ENCODE results near the gene NGF.

The NGF gene

DNA sequence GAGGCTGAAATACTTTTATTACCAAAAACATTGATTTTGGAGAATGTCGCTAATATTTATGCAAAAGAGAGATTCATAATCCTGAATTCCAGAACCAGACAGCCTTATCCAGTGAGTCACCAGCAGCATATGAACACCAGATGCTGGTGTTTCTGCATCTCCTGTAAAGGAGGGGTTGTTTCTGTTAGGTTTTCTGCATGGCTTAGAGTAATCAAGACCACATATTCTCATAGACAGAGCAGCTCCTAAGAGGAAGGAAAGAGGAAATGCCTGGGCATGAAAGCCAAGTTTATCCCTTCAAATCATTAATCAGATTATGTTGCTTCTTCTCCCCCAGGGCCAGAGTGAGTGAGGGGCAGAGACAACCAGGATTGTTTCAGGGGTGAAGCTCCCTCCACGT lies 86.2 kb downstream of the NGF start:
- Histone ChIP-seq H3K27ac (ENCODE audit: low read depth, low read length) (no peak overlapping the region), H4K8ac (ENCODE audit: low read depth, low read length) (no peak overlapping the region), H2BK15ac (replicated peaks; ENCODE audit: low read depth) (no peak overlapping the region), H3K18ac (ENCODE audit: low read length) (no peak overlapping the region), H2AK5ac (ENCODE audit: low read length) (no peak overlapping the region), H3K27me3 (ENCODE audit: insufficient read depth, low read length, poor library complexity) (no peaks in the 10 kb centered on the region), H3K36me3 (ENCODE audit: control insufficient read depth, insufficient read depth, low read length) (no peaks in the 10 kb centered on the region), H4K5ac (ENCODE audit: low read length) (no peak overlapping the region), H3K9ac (ENCODE audit: low read length) (no peak overlapping the region), H3K56ac (ENCODE audit: low read length) (no peak overlapping the region), H2BK120ac (ENCODE audit: low read depth, low read length) (no peak overlapping the region), H3K4me3 (ENCODE audit: low read length) (no peak overlapping the region), H3K79me1 (ENCODE audit: low read length) (no peaks in the 10 kb centered on the region), H3K23ac (ENCODE audit: low read length) (no peak overlapping the region), H3K4ac (ENCODE audit: low read depth, low read length) (no peak overlapping the region), H3K79me2 (ENCODE audit: control insufficient read depth, insufficient read depth, low read length) (no peaks in the 10 kb centered on the region), H3K4me1 (ENCODE audit: control insufficient read depth, low read depth, low read length) (no peaks in the 10 kb centered on the region), H2BK5ac (ENCODE audit: low read length) (no peak overlapping the region), H3K4me2 (ENCODE audit: low read length) (no peak overlapping the region)
- WGBS (ENCODE audit: extremely low coverage, insufficient coverage, low lambda C conversion rate) = no CpG with 5 or more reads among the region's 2 CpGs
- no peak for DNase-seq

DNA sequence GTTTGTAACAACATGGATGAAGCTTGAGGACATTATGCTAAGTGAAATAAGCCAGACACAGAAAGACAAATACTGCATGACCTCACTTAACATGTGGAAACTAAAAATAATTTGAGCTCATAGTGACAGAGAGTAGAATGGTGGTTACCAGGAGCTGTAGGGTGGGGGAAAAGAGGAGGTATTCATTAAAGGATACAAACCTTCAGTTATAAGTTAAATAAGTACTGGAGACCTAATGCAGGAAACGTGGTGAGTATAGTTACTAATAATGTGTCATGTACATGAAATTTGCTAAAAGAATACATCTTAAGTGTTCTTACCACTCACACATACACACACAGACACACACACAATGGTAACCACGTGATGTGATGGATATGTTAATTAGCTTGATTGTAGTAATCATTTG lies 86.7 kb downstream of the NGF start:
- WGBS (ENCODE audit: extremely low coverage, insufficient coverage, low lambda C conversion rate) = no CpG with 5 or more reads among the region's 2 CpGs
- Histone ChIP-seq H3K27ac (ENCODE audit: low read depth, low read length) (no peak overlapping the region), H3K9ac (ENCODE audit: low read length) (no peak overlapping the region)

DNA sequence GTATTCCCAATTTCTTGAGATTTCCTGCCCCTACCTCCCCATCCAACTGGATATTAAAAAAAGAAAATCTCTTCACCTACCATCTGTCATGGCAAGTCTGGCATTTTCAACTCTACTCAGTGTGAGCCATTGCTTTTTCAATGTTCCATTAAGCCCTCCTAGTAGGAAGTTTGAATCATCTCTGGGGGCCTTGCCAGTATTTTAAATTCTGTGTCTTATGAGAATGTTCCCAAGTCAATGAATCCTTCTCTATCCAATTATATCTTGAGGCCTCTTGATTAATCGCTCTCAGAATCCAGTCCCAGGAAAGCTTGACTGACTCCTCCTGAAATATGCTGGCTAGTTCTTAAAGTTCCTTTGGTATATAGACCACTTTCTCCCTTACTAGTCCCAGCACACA lies 91.5 kb downstream of the NGF start:
- no peak overlapping the region for H3K56ac ChIP-seq (ENCODE audit: low read length)
- no peak overlapping the region for H4K8ac ChIP-seq (ENCODE audit: low read depth, low read length)
- H3K4me1 ChIP-seq (ENCODE audit: control insufficient read depth, low read depth, low read length) = no peaks in the 10 kb centered on the region
- no peak for DNase-seq
- no peak overlapping the region for H2BK120ac ChIP-seq (ENCODE audit: low read depth, low read length)
- no CpG with 5 or more reads among the region's 1 CpG for WGBS (ENCODE audit: extremely low coverage, insufficient coverage, low lambda C conversion rate)
- H4K5ac ChIP-seq (ENCODE audit: low read length) = no peak overlapping the region
- no peaks in the 10 kb centered on the region for H3K79me1 ChIP-seq (ENCODE audit: low read length)
- no peak overlapping the region for H3K9ac ChIP-seq (ENCODE audit: low read length)
- no peak overlapping the region for H3K4ac ChIP-seq (ENCODE audit: low read depth, low read length)
- H3K27ac ChIP-seq (ENCODE audit: low read depth, low read length) = no peak overlapping the region
- H3K27me3 ChIP-seq (ENCODE audit: insufficient read depth, low read length, poor library complexity) = no peaks in the 10 kb centered on the region
- H3K18ac ChIP-seq (ENCODE audit: low read length) = no peak overlapping the region
- H3K4me3 ChIP-seq (ENCODE audit: low read length) = no peak overlapping the region
- no peak overlapping the region for H2AK5ac ChIP-seq (ENCODE audit: low read length)
- no peaks in the 10 kb centered on the region for H3K36me3 ChIP-seq (ENCODE audit: control insufficient read depth, insufficient read depth, low read length)
- no peak overlapping the region for H3K4me2 ChIP-seq (ENCODE audit: low read length)
- H2BK5ac ChIP-seq (ENCODE audit: low read length) = no peak overlapping the region
- no peak overlapping the region for H3K23ac ChIP-seq (ENCODE audit: low read length)
- H3K79me2 ChIP-seq (ENCODE audit: control insufficient read depth, insufficient read depth, low read length) = no peaks in the 10 kb centered on the region
- no peak overlapping the region for H2BK15ac ChIP-seq (replicated peaks; ENCODE audit: low read depth)

More for the DNA sequence above, 86.7 kb downstream of the NGF start:
- Histone ChIP-seq H3K79me2 (ENCODE audit: control insufficient read depth, insufficient read depth, low read length) (no peaks in the 10 kb centered on the region), H3K4ac (ENCODE audit: low read depth, low read length) (no peak overlapping the region), H2BK15ac (replicated peaks; ENCODE audit: low read depth) (no peak overlapping the region), H4K5ac (ENCODE audit: low read length) (no peak overlapping the region), H3K79me1 (ENCODE audit: low read length) (no peaks in the 10 kb centered on the region), H2BK5ac (ENCODE audit: low read length) (no peak overlapping the region), H2BK120ac (ENCODE audit: low read depth, low read length) (no peak overlapping the region), H3K4me2 (ENCODE audit: low read length) (no peak overlapping the region), H3K27me3 (ENCODE audit: insufficient read depth, low read length, poor library complexity) (no peaks in the 10 kb centered on the region), H4K8ac (ENCODE audit: low read depth, low read length) (no peak overlapping the region), H3K36me3 (ENCODE audit: control insufficient read depth, insufficient read depth, low read length) (no peaks in the 10 kb centered on the region), H2AK5ac (ENCODE audit: low read length) (no peak overlapping the region), H3K4me3 (ENCODE audit: low read length) (no peak overlapping the region), H3K23ac (ENCODE audit: low read length) (no peak overlapping the region), H3K18ac (ENCODE audit: low read length) (no peak overlapping the region), H3K4me1 (ENCODE audit: control insufficient read depth, low read depth, low read length) (no peaks in the 10 kb centered on the region), H3K56ac (ENCODE audit: low read length) (no peak overlapping the region)
- DNase-seq = no peak

- Histone ChIP-seq H4K5ac (ENCODE audit: low read length) (no peak overlapping the region), H3K36me3 (ENCODE audit: control insufficient read depth, insufficient read depth, low read length) (no peaks in the 10 kb centered on the region), H4K8ac (ENCODE audit: low read depth, low read length) (no peak overlapping the region), H3K27ac (ENCODE audit: low read depth, low read length) (no peak overlapping the region), H2BK120ac (ENCODE audit: low read depth, low read length) (no peak overlapping the region), H3K23ac (ENCODE audit: low read length) (no peak overlapping the region), H3K79me2 (ENCODE audit: control insufficient read depth, insufficient read depth, low read length) (no peaks in the 10 kb centered on the region), H3K9ac (ENCODE audit: low read length) (no peak overlapping the region), H3K27me3 (ENCODE audit: insufficient read depth, low read length, poor library complexity) (no peaks in the 10 kb centered on the region), H2BK15ac (replicated peaks; ENCODE audit: low read depth) (no peak overlapping the region), H3K4me1 (ENCODE audit: control insufficient read depth, low read depth, low read length) (no peaks in the 10 kb centered on the region), H3K4ac (ENCODE audit: low read depth, low read length) (no peak overlapping the region), H3K4me2 (ENCODE audit: low read length) (no peak overlapping the region), H2BK5ac (ENCODE audit: low read length) (no peak overlapping the region), H2AK5ac (ENCODE audit: low read length) (no peak overlapping the region), H3K79me1 (ENCODE audit: low read length) (no peaks in the 10 kb centered on the region), H3K18ac (ENCODE audit: low read length) (no peak overlapping the region), H3K56ac (ENCODE audit: low read length) (no peak overlapping the region), H3K4me3 (ENCODE audit: low read length) (no peak overlapping the region)
- no CpG with 5 or more reads among the region's 1 CpG for WGBS (ENCODE audit: extremely low coverage, insufficient coverage, low lambda C conversion rate)
- no peak for DNase-seq
These were observed 92.8 kb downstream of the NGF start for GRCh38 chr1:115245227-115245626.

GRCh38 chr1:115242543-115242942 lies 95.5 kb downstream of the NGF start:
- WGBS (ENCODE audit: extremely low coverage, insufficient coverage, low lambda C conversion rate) = no CpG with 5 or more reads among the region's 1 CpG

DNA sequence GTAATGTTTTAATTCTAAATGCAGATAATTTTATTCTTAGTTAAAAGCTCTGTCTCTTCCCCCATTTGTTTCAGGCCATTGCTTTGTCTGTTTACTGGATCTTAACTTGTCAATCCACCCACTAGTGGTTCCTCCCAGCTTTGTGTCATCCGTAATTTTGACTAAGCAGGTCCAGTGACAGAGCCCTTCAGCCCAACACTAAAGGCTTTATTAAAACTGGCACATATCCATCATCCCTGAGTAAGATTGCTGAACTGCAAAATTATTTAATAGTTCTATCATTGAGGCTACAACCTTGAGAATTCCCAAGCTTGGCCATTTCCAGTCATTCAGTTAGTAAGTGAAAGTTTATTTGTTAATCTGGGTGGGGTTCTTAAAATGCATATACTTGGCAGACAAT lies 96.7 kb downstream of the NGF start:
- H2AK5ac ChIP-seq (ENCODE audit: low read length) = no peak overlapping the region
- H3K79me1 ChIP-seq (ENCODE audit: low read length) = no peaks in the 10 kb centered on the region
- H3K4me2 ChIP-seq (ENCODE audit: low read length) = no peak overlapping the region
- H3K4me1 ChIP-seq (ENCODE audit: control insufficient read depth, low read depth, low read length) = no peaks in the 10 kb centered on the region
- no peak overlapping the region for H3K56ac ChIP-seq (ENCODE audit: low read length)
- no peak overlapping the region for H3K18ac ChIP-seq (ENCODE audit: low read length)
- no peaks in the 10 kb centered on the region for H3K27me3 ChIP-seq (ENCODE audit: insufficient read depth, low read length, poor library complexity)
- no CpG with 5 or more reads among the region's 1 CpG for WGBS (ENCODE audit: extremely low coverage, insufficient coverage, low lambda C conversion rate)
- H3K27ac ChIP-seq (ENCODE audit: low read depth, low read length) = no peak overlapping the region
- no peak overlapping the region for H2BK120ac ChIP-seq (ENCODE audit: low read depth, low read length)
- no peak overlapping the region for H3K4ac ChIP-seq (ENCODE audit: low read depth, low read length)
- no peak overlapping the region for H4K5ac ChIP-seq (ENCODE audit: low read length)
- no peak overlapping the region for H2BK15ac ChIP-seq (replicated peaks; ENCODE audit: low read depth)
- no peak overlapping the region for H3K9ac ChIP-seq (ENCODE audit: low read length)
- H3K36me3 ChIP-seq (ENCODE audit: control insufficient read depth, insufficient read depth, low read length) = no peaks in the 10 kb centered on the region
- H4K8ac ChIP-seq (ENCODE audit: low read depth, low read length) = no peak overlapping the region
- no peak overlapping the region for H3K23ac ChIP-seq (ENCODE audit: low read length)
- no peak for DNase-seq
- no peaks in the 10 kb centered on the region for H3K79me2 ChIP-seq (ENCODE audit: control insufficient read depth, insufficient read depth, low read length)
- no peak overlapping the region for H3K4me3 ChIP-seq (ENCODE audit: low read length)
- no peak overlapping the region for H2BK5ac ChIP-seq (ENCODE audit: low read length)

More at GRCh38 chr1:115242543-115242942, 95.5 kb downstream of the NGF start:
- Histone ChIP-seq H3K23ac (ENCODE audit: low read length) (no peak overlapping the region), H2AK5ac (ENCODE audit: low read length) (no peak overlapping the region), H3K4ac (ENCODE audit: low read depth, low read length) (no peak overlapping the region), H2BK15ac (replicated peaks; ENCODE audit: low read depth) (no peak overlapping the region), H3K27me3 (ENCODE audit: insufficient read depth, low read length, poor library complexity) (no peaks in the 10 kb centered on the region), H3K27ac (ENCODE audit: low read depth, low read length) (no peak overlapping the region), H2BK5ac (ENCODE audit: low read length) (no peak overlapping the region), H4K8ac (ENCODE audit: low read depth, low read length) (no peak overlapping the region), H3K9ac (ENCODE audit: low read length) (no peak overlapping the region), H2BK120ac (ENCODE audit: low read depth, low read length) (no peak overlapping the region), H3K79me2 (ENCODE audit: control insufficient read depth, insufficient read depth, low read length) (no peaks in the 10 kb centered on the region), H3K56ac (ENCODE audit: low read length) (no peak overlapping the region), H3K18ac (ENCODE audit: low read length) (no peak overlapping the region), H3K4me1 (ENCODE audit: control insufficient read depth, low read depth, low read length) (no peaks in the 10 kb centered on the region), H4K5ac (ENCODE audit: low read length) (no peak overlapping the region), H3K4me2 (ENCODE audit: low read length) (no peak overlapping the region), H3K36me3 (ENCODE audit: control insufficient read depth, insufficient read depth, low read length) (no peaks in the 10 kb centered on the region), H3K79me1 (ENCODE audit: low read length) (no peaks in the 10 kb centered on the region), H3K4me3 (ENCODE audit: low read length) (no peak overlapping the region)
- DNase-seq = no peak
